Measurements from ENCODE around the gene IL4. TPM values are rescaled to one million over a fixed set of nuclear protein-coding genes. Genes with fewer than 3 reads are reported as not detected.
A peak's percentile ranks its signal among the peaks of the same experiment; 100 is the strongest.

IL4 gene
- total RNA-seq, 2 experiments from 2014 or later: 0.72 to 1.4 TPM

- TF ChIP-seq, protein P1, sequence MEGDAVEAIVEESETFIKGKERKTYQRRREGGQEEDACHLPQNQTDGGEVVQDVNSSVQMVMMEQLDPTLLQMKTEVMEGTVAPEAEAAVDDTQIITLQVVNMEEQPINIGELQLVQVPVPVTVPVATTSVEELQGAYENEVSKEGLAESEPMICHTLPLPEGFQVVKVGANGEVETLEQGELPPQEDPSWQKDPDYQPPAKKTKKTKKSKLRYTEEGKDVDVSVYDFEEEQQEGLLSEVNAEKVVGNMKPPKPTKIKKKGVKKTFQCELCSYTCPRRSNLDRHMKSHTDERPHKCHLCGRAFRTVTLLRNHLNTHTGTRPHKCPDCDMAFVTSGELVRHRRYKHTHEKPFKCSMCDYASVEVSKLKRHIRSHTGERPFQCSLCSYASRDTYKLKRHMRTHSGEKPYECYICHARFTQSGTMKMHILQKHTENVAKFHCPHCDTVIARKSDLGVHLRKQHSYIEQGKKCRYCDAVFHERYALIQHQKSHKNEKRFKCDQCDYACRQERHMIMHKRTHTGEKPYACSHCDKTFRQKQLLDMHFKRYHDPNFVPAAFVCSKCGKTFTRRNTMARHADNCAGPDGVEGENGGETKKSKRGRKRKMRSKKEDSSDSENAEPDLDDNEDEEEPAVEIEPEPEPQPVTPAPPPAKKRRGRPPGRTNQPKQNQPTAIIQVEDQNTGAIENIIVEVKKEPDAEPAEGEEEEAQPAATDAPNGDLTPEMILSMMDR (IDR thresholded peaks at IDR 0.05): no peak
- DNase-seq (no peak), ATAC-seq (no peak)
- Mint-ChIP-seq H3K36me3 (ENCODE audit: low read depth) (peaks cover 33% of the 10 kb centered on the region), H3K4me1 (ENCODE audit: low read depth) (peaks cover 6% of the 10 kb centered on the region), H3K4me3 (no peak overlapping the region), H3K9me3 (no peaks in the 10 kb centered on the region), H3K27ac (no peak overlapping the region), H3K27me3 (no peaks in the 10 kb centered on the region)
- intact Hi-C loops (cut with micrococcal nuclease): no loop called here
- ChIA-PET CTCF (interaction anchor here (0.8 kb wide), 1 partner anchor 17 kb away, joined by 3 read pairs; no protein-coding TSS in a partner anchor), POLR2A (no interaction called here)
These were observed 22.2 kb downstream of the IL4 start for GRCh38 chr5:132695956-132696355.

GRCh38 chr5:132704875-132705274, 31.1 kb downstream of the IL4 start:
- H3K9me3 Mint-ChIP-seq: no peaks in the 10 kb centered on the region
- ATAC-seq (no peak), DNase-seq (no peak)
- peaks cover 6% of the 10 kb centered on the region for H3K4me1 Mint-ChIP-seq (ENCODE audit: low read depth)
- H3K27ac Mint-ChIP-seq: no peak overlapping the region
- H3K27me3 Mint-ChIP-seq: no peaks in the 10 kb centered on the region
- CTCF ChIA-PET: interaction anchor here (1.1 to 3.1 kb wide), 4 partner anchors 11 to 178 kb away, joined by 3 to 14 read pairs (median 4); no protein-coding TSS in a partner anchor
- H3K4me3 Mint-ChIP-seq: no peak overlapping the region
- intact Hi-C loops (cut with micrococcal nuclease): no loop called here
- H3K36me3 Mint-ChIP-seq (ENCODE audit: low read depth): peaks cover 21% of the 10 kb centered on the region
- POLR2A ChIA-PET: interaction anchor here (1.1 kb wide), 1 partner anchor 47 kb away, joined by 3 read pairs; the partner anchor contains the start of gene IL13
- TF ChIP-seq, protein P1 (IDR thresholded peaks at IDR 0.05): no peak

DNA sequence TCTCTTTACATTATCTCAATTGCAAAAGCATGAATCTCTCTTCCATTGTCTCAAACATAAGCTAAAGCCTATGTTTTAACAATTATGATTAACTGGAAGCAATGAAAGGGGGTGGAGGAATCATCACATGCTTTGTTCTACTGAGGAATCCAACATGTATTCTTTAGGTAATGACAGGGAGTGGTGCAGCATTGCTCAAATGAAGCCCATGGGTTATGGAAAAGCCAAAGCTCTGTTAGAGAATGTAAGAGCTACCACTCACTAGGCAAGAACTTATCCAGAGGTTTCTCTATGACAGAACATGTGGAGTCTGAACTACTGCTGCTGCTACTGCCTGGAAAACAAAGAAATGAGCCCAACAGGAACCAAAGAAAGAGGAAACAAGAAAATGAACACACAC, 34.9 kb downstream of the IL4 start:
- TF ChIP-seq, protein P1 (IDR thresholded peaks at IDR 0.05): no peak
- ChIA-PET CTCF (interaction anchor here (0.8 to 1.6 kb wide), 5 partner anchors 22 to 218 kb away, joined by 3 read pairs; partner anchors contain the start of gene KIF3A), POLR2A (interaction anchor here (1.2 kb wide), 1 partner anchor 44 kb away, joined by 3 read pairs; no protein-coding TSS in a partner anchor)
- Mint-ChIP-seq H3K27ac (no peak overlapping the region), H3K27me3 (no peaks in the 10 kb centered on the region), H3K4me1 (ENCODE audit: low read depth) (peaks cover 7% of the 10 kb centered on the region), H3K4me3 (no peak overlapping the region), H3K9me3 (no peaks in the 10 kb centered on the region), H3K36me3 (ENCODE audit: low read depth) (peaks cover 4% of the 10 kb centered on the region)
- intact Hi-C loops (cut with micrococcal nuclease): no loop called here
- DNase-seq (no peak), ATAC-seq (no peak)

DNA sequence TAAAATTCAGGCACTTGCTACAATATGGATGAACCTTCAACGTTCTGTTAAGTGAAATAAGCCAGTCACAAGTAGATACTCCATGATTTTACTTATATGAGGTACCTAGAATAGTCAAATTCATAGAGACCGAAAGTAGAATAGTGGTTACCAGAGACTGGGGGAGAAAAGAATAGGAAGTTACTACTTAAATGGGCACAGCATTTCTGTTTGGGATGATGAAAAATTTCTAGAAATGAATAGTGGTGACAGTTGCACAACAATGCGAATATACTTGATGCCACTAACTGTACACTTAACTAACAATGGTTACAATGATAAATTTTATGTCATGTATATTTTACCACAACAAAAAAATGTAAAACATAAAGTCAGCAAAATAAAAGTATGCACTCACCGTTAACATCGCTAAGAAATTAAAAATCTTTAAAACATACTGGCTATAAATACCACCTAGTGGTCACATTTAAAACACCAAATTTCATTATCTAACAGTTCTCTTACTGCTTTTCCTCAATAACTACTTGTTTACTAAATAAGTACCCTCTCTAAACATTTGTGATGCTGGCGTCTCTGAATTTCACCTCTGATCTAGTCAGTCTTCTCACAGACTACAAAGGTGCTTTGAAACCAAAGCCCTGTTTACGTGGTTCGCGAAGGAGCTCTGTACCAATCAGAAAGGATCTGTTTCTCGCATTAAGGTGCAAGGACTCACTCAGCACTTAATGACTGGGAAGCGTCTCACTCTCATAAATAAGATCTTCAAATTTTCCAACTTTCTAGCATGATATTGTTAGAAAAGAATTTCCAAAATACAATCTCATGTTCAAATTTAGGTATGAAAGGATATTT, 40.9 kb downstream of the IL4 start:
- H3K27ac Mint-ChIP-seq: no peak overlapping the region
- no peak for DNase-seq

More for the DNA sequence above, 40.9 kb downstream of the IL4 start:
- CTCF ChIA-PET: interaction anchor here (0.7 to 3.3 kb wide), 17 partner anchors 10 to 303 kb away, joined by 3 to 14 read pairs (median 4); partner anchors contain the start of gene IL13
- no peaks in the 10 kb centered on the region for H3K27me3 Mint-ChIP-seq
- intact Hi-C loops (cut with micrococcal nuclease): loop anchor here (10.0 kb wide), 1 partner anchor 190 kb away; no protein-coding TSS in a partner anchor
- peaks cover 6% of the 10 kb centered on the region for H3K36me3 Mint-ChIP-seq (ENCODE audit: low read depth)
- peak; percentile 53 for ATAC-seq
- peaks cover 15% of the 10 kb centered on the region for H3K4me1 Mint-ChIP-seq (ENCODE audit: low read depth)
- H3K9me3 Mint-ChIP-seq: no peaks in the 10 kb centered on the region
- H3K4me3 Mint-ChIP-seq: no peak overlapping the region
- POLR2A ChIA-PET: interaction anchor here (1.1 kb wide), 1 partner anchor 74 kb away, joined by 4 read pairs; no protein-coding TSS in a partner anchor
- TF ChIP-seq, protein P1 (IDR thresholded peaks at IDR 0.05): peak; percentile 61

Data from activated CD8-positive, alpha-beta T cell treated with anti-CD3 and anti-CD28 coated beads for 36 hours (primary cell).